Spleen (tissue), 7 donors: ENCODE data around the gene E2F8.
"Not testable (repeated sequence)": the region's sequence is repeated elsewhere in the genome, so short reads cannot be mapped to it uniquely, and the experiment has no call there.

Experiments used
- POLR2A ChIP-seq, 3 donors: fragments of 450-650 bp; IDR thresholded peaks; one replicate each; pipeline ENCODE4 v1.5.1; 2017; ENCODE audit warnings: antibody characterized with exemption in 3 of 3, mild to moderate bottlenecking in 1 of 3
- POLR2AphosphoS5 ChIP-seq, 3 donors: sonication (generic); formaldehyde crosslinking; IDR thresholded peaks; one replicate each; pipeline ENCODE4 v1.5.1; 2017; ENCODE audit warnings: antibody characterized with exemption in 3 of 3
- TF ChIP-seq, protein P1 (sequence below), 11 experiments: fragments of 200-600 bp in 7 of 11; fragments of 450-650 bp in 4 of 11; sonication (generic) in 4 of 11; IDR thresholded peaks in 8 of 11; conservative IDR thresholded peaks in 3 of 11; 1 replicate in 7 of 11; 2 replicates in 4 of 11; pipeline versions ENCODE4 v1.4.0 to v1.8.0; 2016 to 2021; ENCODE audit warnings: antibody characterized with exemption in 11 of 11, inconsistent platforms in 4 of 11, mild to moderate bottlenecking in 1 of 11
- donor health status: DM: no; HTN: no; CAD: no; lungs with moderate emphysema.
- donor health status: DM: no; HTN: no; CAD: no.
- donor health status: DM: no; HTN: no; CAD: no.

DNA sequence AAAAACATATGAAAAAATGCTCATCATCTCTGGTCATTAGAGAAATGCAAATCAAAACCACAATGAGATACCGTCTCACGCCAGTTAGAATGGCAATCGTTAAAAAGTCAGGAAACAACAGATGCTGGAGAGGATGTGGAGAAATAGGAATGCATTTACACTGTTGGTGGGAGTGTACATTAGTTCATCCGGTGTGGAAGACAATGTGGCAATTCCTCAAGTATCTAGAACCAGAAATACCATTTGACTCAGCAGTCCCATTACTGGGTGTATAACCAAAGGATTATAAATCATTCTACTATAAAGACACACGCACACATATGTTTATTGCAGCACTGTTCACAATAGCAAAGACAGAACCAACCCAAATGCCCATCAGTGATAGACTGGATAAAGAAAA lies 32.5 kb upstream of the E2F8 start:
- TF ChIP-seq POLR2AphosphoS5, POLR2A (IDR thresholded peaks at IDR 0.05): not testable (repeated sequence)
- TF ChIP-seq, protein P1, sequence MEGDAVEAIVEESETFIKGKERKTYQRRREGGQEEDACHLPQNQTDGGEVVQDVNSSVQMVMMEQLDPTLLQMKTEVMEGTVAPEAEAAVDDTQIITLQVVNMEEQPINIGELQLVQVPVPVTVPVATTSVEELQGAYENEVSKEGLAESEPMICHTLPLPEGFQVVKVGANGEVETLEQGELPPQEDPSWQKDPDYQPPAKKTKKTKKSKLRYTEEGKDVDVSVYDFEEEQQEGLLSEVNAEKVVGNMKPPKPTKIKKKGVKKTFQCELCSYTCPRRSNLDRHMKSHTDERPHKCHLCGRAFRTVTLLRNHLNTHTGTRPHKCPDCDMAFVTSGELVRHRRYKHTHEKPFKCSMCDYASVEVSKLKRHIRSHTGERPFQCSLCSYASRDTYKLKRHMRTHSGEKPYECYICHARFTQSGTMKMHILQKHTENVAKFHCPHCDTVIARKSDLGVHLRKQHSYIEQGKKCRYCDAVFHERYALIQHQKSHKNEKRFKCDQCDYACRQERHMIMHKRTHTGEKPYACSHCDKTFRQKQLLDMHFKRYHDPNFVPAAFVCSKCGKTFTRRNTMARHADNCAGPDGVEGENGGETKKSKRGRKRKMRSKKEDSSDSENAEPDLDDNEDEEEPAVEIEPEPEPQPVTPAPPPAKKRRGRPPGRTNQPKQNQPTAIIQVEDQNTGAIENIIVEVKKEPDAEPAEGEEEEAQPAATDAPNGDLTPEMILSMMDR (IDR thresholded peaks at IDR 0.05 in 8 of 11, conservative IDR thresholded peaks at IDR 0.05 in 3 of 11) = not testable (repeated sequence)
